SK-N-SH treated with all-trans-retinoic acid at 6 μM for 48 hours (cell line): Measurements from ENCODE around the gene MIGA2.
A peak's percentile ranks its signal among the peaks of the same experiment; 100 is the strongest.

ENCODE experiments used
- ATAC-seq: fragments of 200-7000 bp; cut with Tn5 transposase; 3 replicates; pipeline ENCODE4 v1.9.1; 2020; ENCODE audit warnings: mild to moderate bottlenecking, moderate library complexity
- ARNTL ChIP-seq: fragments of 450-650 bp; formaldehyde crosslinking; IDR thresholded peaks from 2 replicates; pipeline ENCODE4 v1.5.0; 2020; ENCODE audit warnings: low read depth, mild to moderate bottlenecking, moderate library complexity, borderline replicate concordance
- BACH2 ChIP-seq: fragments of 250-450 bp; sonication (Bioruptor Pico); IDR thresholded peaks from 2 replicates; pipeline ENCODE4 v1.9.0; 2021; ENCODE audit warnings: mild to moderate bottlenecking, borderline replicate concordance
- CSDC2 ChIP-seq: fragments of 250-450 bp; sonication (Bioruptor Pico); IDR thresholded peaks from 2 replicates; pipeline ENCODE4 v1.5.0; 2020; ENCODE audit warnings: mild to moderate bottlenecking, moderate library complexity
- ESRRG ChIP-seq: fragments of 250-450 bp; sonication (Bioruptor Pico); IDR thresholded peaks from 2 replicates; pipeline ENCODE4 v1.6.1; 2021; ENCODE audit warnings: mild to moderate bottlenecking
- GLIS3 ChIP-seq: fragments of 250-450 bp; sonication (Bioruptor Pico); IDR thresholded peaks from 2 replicates; pipeline ENCODE4 v1.5.0; 2020; ENCODE audit warnings: mild to moderate bottlenecking, moderate library complexity
- ISL1 ChIP-seq: fragments of 250-450 bp; sonication (Bioruptor Pico); IDR thresholded peaks from 2 replicates; pipeline ENCODE4 v2.1.2; 2022; ENCODE audit warnings: mild to moderate bottlenecking, moderate library complexity
- PATZ1 ChIP-seq: fragments of 250-450 bp; sonication (Bioruptor Pico); IDR thresholded peaks from 2 replicates; pipeline ENCODE4 v1.8.0; 2020; ENCODE audit warnings: mild to moderate bottlenecking, moderate library complexity, borderline replicate concordance
- POU6F1 ChIP-seq: fragments of 250-450 bp; sonication (Bioruptor Pico); IDR thresholded peaks from 2 replicates; pipeline ENCODE4 v1.8.0; 2021; ENCODE audit warnings: low read depth, mild to moderate bottlenecking, moderate library complexity, borderline replicate concordance
- PPARA ChIP-seq: fragments of 250-450 bp; sonication (Bioruptor Pico); IDR thresholded peaks from 2 replicates; pipeline ENCODE4 v1.5.0; 2020; ENCODE audit warnings: mild to moderate bottlenecking, borderline replicate concordance
- RARB ChIP-seq: fragments of 250-450 bp; sonication (Bioruptor Pico); IDR thresholded peaks from 2 replicates; pipeline ENCODE4 v1.8.0; 2021; ENCODE audit warnings: mild to moderate bottlenecking, moderate library complexity
- SNAI2 ChIP-seq: fragments of 250-450 bp; sonication (Bioruptor Pico); IDR thresholded peaks from 2 replicates; pipeline ENCODE4 v1.5.0; 2020; ENCODE audit warnings: mild to moderate bottlenecking, moderate library complexity
- TOX ChIP-seq: fragments of 250-450 bp; sonication (Bioruptor Pico); IDR thresholded peaks from 2 replicates; pipeline ENCODE4 v1.8.0; 2021; ENCODE audit warnings: mild to moderate bottlenecking, moderate library complexity, borderline replicate concordance
- TSHZ2 ChIP-seq: fragments of 250-450 bp; sonication (Bioruptor Pico); IDR thresholded peaks from 2 replicates; pipeline ENCODE4 v1.5.0; 2020; ENCODE audit warnings: mild to moderate bottlenecking, moderate library complexity
- ZC3H10 ChIP-seq: fragments of 250-450 bp; sonication (Bioruptor Pico); IDR thresholded peaks from 2 replicates; pipeline ENCODE4 v1.5.1; 2021; ENCODE audit warnings: mild to moderate bottlenecking, moderate library complexity
- ZFP3 ChIP-seq: fragments of 250-450 bp; sonication (Bioruptor Pico); IDR thresholded peaks from 2 replicates; pipeline ENCODE4 v1.5.0; 2020; ENCODE audit warnings: mild to moderate bottlenecking, moderate library complexity
- ZFP30 ChIP-seq: fragments of 450-650 bp; formaldehyde crosslinking; IDR thresholded peaks from 2 replicates; pipeline ENCODE4 v1.5.0; 2022; ENCODE audit warnings: mild to moderate bottlenecking, moderate library complexity
- ZNF565 ChIP-seq: fragments of 450-650 bp; formaldehyde crosslinking; conservative IDR thresholded peaks from 2 replicates; pipeline ENCODE4 v1.5.0; 2020; ENCODE audit warnings: low read depth, mild to moderate bottlenecking, moderate library complexity
- ZNF70 ChIP-seq: fragments of 450-650 bp; formaldehyde crosslinking; IDR thresholded peaks from 2 replicates; pipeline ENCODE4 v1.5.0; 2020; ENCODE audit warnings: mild to moderate bottlenecking, moderate library complexity
- ZNF8 ChIP-seq: fragments of 450-650 bp; formaldehyde crosslinking; IDR thresholded peaks from 2 replicates; pipeline ENCODE4 v1.5.0; 2020; ENCODE audit warnings: mild to moderate bottlenecking, moderate library complexity
- TF ChIP-seq, protein P1 (sequence below): fragments of 250-450 bp; sonication (Bioruptor Pico); IDR thresholded peaks from 2 replicates; pipeline ENCODE4 v1.5.1; 2020; ENCODE audit warnings: low read depth, mild to moderate bottlenecking, moderate library complexity

MIGA2 gene

DNA sequence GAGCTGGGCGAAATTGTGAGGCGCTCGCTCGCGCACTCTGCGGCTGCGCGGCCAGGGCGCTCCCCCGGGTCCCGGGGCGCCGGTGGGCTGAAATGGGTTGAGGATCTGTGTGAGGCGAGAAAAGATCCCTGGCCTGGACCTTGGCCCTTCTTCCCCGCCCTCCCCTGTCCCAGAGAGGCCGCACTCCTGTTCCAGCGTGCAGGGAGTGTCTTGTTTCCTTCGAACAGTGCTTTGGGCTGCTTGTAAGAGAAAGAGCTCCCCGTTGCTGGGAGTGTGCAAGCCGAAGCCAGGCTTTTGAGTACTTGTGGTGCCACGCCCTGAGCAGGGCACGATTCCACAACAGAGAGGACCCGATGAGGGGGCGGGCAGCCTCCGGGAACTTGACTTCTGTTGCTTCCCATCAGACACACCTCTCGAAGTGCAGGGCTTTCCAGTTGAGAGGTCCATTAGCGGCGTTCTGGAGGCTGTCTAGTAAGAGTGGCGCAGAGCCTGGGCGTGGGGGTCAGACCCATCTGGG, 45.0 kb downstream of the MIGA2 start (continued):
- TF ChIP-seq BACH2 (no peak), ESRRG (CRISPR knock-in tag) (no peak), RARB (CRISPR knock-in tag) (no peak), ZNF565 (CRISPR knock-in tag) (no peak), ARNTL (CRISPR knock-in tag) (no peak)

GRCh38 chr9:129084087-129084486, 47.7 kb downstream of the MIGA2 start:
- ATAC-seq = no peak
- no peak for TF ChIP-seq ARNTL (CRISPR knock-in tag)
- no peak for TF ChIP-seq BACH2
- TF ChIP-seq ZC3H10 (CRISPR knock-in tag) = no peak
- TF ChIP-seq ZFP30 = no peak
- no peak for TF ChIP-seq RARB (CRISPR knock-in tag)
- TF ChIP-seq ZNF8 = no peak
- no peak for TF ChIP-seq ZNF70 (CRISPR knock-in tag)
- no peak for TF ChIP-seq PATZ1 (CRISPR knock-in tag)

DNA sequence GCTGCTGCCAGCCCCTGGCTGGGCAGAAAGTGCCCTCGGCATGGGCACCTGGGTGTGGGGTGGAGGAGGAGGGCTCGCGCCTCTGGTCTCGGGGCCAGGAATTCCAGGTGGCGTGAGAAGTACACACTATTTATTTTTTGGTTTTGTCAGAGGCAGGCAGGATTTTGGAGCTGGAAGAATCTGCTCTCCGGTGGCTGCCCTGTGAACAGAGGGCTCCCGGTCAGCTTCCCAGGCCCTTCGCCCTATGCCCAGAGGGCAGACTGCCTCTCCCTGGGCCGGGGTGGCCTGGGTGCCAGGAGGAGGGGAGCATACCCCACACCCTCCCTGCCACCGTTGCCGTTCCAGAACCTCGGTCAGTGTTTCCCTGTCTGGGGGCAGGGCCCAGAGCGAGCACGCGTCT, 52.8 kb downstream of the MIGA2 start:
- no peak for ATAC-seq
- no peak for TF ChIP-seq ISL1 (CRISPR knock-in tag)
- TF ChIP-seq PPARA (CRISPR knock-in tag) = no peak
- TF ChIP-seq CSDC2 (CRISPR knock-in tag) = no peak
- TF ChIP-seq ARNTL (CRISPR knock-in tag) = no peak
- no peak for TF ChIP-seq TSHZ2 (CRISPR knock-in tag)
- no peak for TF ChIP-seq GLIS3 (CRISPR knock-in tag)
- no peak for TF ChIP-seq BACH2
- TF ChIP-seq SNAI2 = no peak
- no peak for TF ChIP-seq ZFP30
- no peak for TF ChIP-seq PATZ1 (CRISPR knock-in tag)
- no peak for TF ChIP-seq ZNF70 (CRISPR knock-in tag)

DNA sequence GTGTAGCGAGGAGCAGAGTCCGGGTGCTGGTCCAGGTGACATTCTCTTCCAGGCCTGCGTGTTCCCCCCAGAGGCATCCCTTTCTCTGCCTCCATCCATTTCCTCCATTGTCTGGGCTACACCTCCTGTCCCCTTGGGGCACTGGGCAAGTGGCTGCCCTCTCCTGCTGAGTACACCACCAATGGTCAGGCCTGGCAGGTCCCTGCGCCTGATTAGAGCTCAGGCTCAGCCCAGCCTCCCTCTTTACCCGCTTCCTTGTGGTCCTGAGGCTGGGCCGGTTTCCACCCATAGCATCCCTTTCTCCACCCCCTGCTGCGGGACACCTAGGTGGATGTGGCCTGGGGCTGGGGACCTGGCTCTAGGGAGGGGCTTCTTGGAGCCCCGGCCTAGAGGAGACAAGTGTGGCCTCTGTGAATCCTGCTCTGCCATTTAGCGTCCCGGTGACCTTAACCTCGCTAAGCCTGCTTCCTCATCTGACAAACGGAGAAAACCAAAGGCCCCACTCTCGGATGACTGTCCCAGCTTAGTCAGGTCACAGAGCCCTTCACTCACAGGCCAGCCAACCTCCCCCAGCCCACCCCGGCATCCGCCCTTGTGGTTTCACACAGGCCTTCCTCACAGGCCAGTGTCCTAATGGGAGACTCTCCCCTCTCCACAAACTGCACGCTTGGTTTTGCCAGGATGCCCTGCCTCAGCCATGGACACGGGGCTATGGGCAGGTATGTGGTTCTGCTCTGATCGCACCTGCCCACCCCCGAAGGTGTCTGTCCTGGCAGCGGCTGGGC, 57.4 kb downstream of the MIGA2 start:
- TF ChIP-seq POU6F1 = no peak
- TF ChIP-seq TOX = no peak
- no peak for TF ChIP-seq ZNF8
- TF ChIP-seq ZNF70 (CRISPR knock-in tag) = no peak
- no peak for TF ChIP-seq ESRRG (CRISPR knock-in tag)
- no peak for TF ChIP-seq ARNTL (CRISPR knock-in tag)
- TF ChIP-seq ZFP3 (CRISPR knock-in tag) = no peak
- TF ChIP-seq ZNF565 (CRISPR knock-in tag) = no peak
- TF ChIP-seq, protein P1, sequence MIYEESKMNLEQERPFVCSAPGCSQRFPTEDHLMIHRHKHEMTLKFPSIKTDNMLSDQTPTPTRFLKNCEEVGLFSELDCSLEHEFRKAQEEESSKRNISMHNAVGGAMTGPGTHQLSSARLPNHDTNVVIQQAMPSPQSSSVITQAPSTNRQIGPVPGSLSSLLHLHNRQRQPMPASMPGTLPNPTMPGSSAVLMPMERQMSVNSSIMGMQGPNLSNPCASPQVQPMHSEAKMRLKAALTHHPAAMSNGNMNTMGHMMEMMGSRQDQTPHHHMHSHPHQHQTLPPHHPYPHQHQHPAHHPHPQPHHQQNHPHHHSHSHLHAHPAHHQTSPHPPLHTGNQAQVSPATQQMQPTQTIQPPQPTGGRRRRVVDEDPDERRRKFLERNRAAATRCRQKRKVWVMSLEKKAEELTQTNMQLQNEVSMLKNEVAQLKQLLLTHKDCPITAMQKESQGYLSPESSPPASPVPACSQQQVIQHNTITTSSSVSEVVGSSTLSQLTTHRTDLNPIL = no peak
- ATAC-seq = peak; percentile 24
